Brain microvascular endothelial cell (primary cell): ENCODE results near the gene C1GALT1C1.

ENCODE experiments used
- DNase-seq: peaks from one replicate; pipeline ENCODE4 v3.0.0-alpha.2; 2020
- H3K27ac ChIP-seq: fragments of 250-450 bp; sonication (Bioruptor Pico); 2 replicates; pipeline ENCODE4 v1.5.1; 2020; ENCODE audit warnings: mild to moderate bottlenecking, moderate library complexity
- H3K27me3 ChIP-seq: fragments of 250-450 bp; sonication (Bioruptor Pico); replicated peaks from 2 replicates; pipeline ENCODE4 v1.5.1; 2020; ENCODE audit warnings: mild to moderate bottlenecking
- H3K36me3 ChIP-seq: fragments of 250-450 bp; sonication (Bioruptor Pico); replicated peaks from 2 replicates; pipeline ENCODE4 v1.5.1; 2020; ENCODE audit warnings: mild to moderate bottlenecking
- H3K4me3 ChIP-seq: 2 replicates; pipeline ENCODE4 v1.5.1; 2011; ENCODE audit warnings: low read depth, mild to moderate bottlenecking, control low read depth, low read length, moderate library complexity
- in situ Hi-C: cut with HindIII; loops from 2 replicates; pipeline ENCODE4 v1.10.0; 2017; ENCODE audit warnings: low sequenced_read_pairs, low pct_ligation_motif_present
- TF ChIP-seq, protein P1 (sequence below): IDR thresholded peaks from 2 replicates; pipeline ENCODE4 v1.5.1; 2011; ENCODE audit warnings: low read depth, mild to moderate bottlenecking, moderate library complexity, low read length, control low read depth, inconsistent platforms; ENCODE audit errors: missing control alignments

C1GALT1C1 gene

DNA sequence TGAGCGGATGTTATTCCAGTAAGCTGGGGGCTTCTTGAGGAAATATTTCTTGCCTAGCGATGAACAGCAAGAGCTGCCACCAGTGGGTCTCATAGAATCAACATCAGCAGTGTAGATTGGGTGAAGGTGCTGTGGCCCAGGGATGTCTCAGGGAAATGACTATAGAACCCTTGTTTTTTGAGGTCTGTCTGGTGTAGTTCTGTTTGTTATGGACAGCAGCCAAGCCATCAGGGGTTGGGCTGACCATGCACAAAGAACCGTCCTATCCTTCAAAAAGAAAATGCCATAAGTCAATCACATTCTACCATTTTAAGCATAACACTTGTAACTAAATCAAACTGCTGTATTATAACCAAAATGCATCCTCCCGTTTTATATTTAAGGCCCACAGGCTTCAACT lies 17.3 kb upstream of the C1GALT1C1 start:
- TF ChIP-seq, protein P1, sequence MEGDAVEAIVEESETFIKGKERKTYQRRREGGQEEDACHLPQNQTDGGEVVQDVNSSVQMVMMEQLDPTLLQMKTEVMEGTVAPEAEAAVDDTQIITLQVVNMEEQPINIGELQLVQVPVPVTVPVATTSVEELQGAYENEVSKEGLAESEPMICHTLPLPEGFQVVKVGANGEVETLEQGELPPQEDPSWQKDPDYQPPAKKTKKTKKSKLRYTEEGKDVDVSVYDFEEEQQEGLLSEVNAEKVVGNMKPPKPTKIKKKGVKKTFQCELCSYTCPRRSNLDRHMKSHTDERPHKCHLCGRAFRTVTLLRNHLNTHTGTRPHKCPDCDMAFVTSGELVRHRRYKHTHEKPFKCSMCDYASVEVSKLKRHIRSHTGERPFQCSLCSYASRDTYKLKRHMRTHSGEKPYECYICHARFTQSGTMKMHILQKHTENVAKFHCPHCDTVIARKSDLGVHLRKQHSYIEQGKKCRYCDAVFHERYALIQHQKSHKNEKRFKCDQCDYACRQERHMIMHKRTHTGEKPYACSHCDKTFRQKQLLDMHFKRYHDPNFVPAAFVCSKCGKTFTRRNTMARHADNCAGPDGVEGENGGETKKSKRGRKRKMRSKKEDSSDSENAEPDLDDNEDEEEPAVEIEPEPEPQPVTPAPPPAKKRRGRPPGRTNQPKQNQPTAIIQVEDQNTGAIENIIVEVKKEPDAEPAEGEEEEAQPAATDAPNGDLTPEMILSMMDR: no peak
- in situ Hi-C loops: no loop called here
- H3K4me3 ChIP-seq: no peak overlapping the region
- peak; percentile 39 for DNase-seq
- no peaks in the 10 kb centered on the region for H3K36me3 ChIP-seq
- H3K27me3 ChIP-seq: no peaks in the 10 kb centered on the region
- no peak overlapping the region for H3K27ac ChIP-seq

DNA sequence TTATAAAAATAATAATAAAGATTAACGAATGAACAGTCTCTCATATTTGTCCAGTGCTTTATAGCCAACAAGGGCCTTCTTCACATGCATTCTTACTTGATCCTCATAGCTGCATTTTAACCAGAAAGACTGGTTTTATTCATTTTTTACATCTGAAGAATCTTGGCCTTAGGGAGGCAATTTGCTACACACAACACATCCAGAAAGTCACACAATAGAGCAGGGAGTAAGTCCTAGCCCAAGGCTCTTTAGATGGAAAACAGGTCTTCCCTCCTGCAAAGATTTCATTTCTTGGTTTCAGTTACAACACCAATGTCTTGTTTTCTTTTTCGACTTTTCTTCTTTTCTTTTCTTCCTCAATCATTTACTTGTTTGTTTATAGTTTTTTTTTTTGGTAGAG lies 13.0 kb upstream of the C1GALT1C1 start:
- DNase-seq: no peak
- TF ChIP-seq, protein P1: no peak
- Histone ChIP-seq H3K27ac (no peak overlapping the region), H3K4me3 (no peak overlapping the region), H3K36me3 (no peaks in the 10 kb centered on the region), H3K27me3 (no peaks in the 10 kb centered on the region)
- in situ Hi-C loops: no loop called here

DNA sequence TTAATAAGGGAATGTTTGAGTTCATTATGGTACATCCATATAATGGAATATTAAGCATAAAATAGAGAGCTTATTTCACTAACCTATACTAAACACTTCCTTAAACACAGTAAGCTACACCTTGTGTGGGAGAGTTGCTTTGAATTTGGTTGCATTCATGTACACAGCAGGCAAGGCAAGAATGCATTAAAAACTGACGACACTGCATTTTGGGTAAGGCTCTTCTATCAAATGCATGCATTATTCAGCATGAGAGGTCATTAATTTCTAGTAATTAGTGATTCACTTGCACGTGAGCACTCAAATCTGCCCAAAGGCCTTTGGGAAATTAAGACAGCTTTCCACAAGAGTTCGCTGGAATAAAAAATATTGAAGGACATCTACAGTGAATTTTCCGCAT lies 8.8 kb upstream of the C1GALT1C1 start:
- no peak overlapping the region for H3K27ac ChIP-seq
- TF ChIP-seq, protein P1: no peak
- H3K4me3 ChIP-seq: no peak overlapping the region
- no peak for DNase-seq
- H3K27me3 ChIP-seq: no peaks in the 10 kb centered on the region
- H3K36me3 ChIP-seq: no peaks in the 10 kb centered on the region
- in situ Hi-C loops: no loop called here

DNA sequence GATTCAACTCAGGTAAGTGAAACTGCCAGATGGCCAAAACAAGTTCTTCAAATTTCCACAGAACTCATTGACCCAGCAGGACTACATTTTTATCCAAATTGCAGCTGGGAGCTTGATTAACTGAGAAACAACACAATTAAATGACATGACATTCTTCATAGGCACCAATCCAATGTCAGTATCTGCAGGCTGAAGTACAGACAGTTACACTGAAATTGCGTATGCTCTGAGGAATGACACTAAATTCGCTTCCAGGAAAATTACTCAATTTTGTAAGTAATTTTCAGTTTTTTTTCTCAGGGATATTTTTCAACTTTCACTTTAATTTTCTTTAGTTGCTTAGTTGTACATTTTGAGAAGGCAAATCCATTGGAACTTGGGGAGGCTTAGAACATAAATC lies 4.5 kb downstream of the C1GALT1C1 start:
- in situ Hi-C loops: no loop called here
- Histone ChIP-seq H3K4me3 (no peak overlapping the region), H3K36me3 (no peaks in the 10 kb centered on the region), H3K27ac (no peak overlapping the region), H3K27me3 (no peaks in the 10 kb centered on the region)
- TF ChIP-seq, protein P1: no peak
- DNase-seq: no peak

DNA sequence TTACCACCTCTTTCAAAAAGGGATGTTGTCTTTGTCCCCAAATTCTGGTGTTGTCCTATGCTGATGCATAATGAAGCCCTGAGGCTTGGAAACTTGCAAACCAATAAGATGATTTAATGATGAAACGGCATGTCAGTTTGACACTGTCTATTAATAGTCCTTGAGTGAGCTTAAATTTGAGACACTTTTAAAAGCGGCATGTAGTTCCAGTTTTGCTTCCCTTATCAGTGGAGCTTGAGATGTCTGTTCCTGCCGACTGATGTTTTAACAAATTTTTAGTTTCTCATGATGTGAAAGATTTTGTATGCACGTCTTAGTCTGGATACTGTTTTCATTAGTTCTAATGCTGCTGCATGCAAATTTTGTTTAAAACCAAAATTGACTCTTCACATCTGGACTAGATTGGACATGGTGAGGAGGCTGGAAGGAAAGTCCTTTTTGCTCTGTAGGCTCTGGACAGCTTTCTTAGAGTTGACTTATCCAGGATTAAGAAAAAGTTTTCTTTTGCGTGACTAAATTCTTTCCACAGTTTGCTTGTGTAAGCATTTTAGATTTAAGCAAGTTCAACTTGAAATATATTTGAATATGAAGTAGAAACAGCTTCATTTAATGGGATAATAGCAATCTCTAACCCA lies 11.7 kb downstream of the C1GALT1C1 start:
- Histone ChIP-seq H3K4me3 (no peak overlapping the region), H3K27ac (no peak overlapping the region), H3K27me3 (no peaks in the 10 kb centered on the region), H3K36me3 (no peaks in the 10 kb centered on the region)
- no peak for DNase-seq
- in situ Hi-C loops: no loop called here
- TF ChIP-seq, protein P1: no peak

DNA sequence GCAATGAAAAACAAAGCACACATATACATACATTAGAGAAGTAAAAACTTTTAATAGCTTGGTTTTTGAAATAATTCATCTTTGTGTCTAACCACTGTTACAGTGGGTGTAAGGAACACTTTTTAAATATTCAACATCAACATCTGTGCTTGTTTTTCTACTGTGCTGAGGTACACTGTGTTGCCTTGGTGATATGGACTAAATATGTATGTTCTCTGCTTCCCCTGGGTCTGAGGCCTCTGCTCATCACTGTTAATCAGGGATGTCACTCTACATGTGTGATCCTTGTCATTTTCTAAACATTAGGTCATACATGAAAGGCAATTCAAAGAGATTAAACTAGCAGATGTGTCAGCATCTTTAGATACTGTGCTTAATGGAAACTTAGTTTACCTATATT lies 15.0 kb downstream of the C1GALT1C1 start:
- DNase-seq: no peak
- Histone ChIP-seq H3K4me3 (no peak overlapping the region), H3K27ac (no peak overlapping the region), H3K27me3 (no peaks in the 10 kb centered on the region), H3K36me3 (peaks cover 4% of the 10 kb centered on the region)
- TF ChIP-seq, protein P1: no peak
- in situ Hi-C loops: no loop called here
